ENCODE measurements around the gene MX1.

MX1 gene

GRCh38 chr21:41406340-41406739 is 19.7 kb upstream of the MX1 start (continued):
- TF ChIP-seq, protein P1, sequence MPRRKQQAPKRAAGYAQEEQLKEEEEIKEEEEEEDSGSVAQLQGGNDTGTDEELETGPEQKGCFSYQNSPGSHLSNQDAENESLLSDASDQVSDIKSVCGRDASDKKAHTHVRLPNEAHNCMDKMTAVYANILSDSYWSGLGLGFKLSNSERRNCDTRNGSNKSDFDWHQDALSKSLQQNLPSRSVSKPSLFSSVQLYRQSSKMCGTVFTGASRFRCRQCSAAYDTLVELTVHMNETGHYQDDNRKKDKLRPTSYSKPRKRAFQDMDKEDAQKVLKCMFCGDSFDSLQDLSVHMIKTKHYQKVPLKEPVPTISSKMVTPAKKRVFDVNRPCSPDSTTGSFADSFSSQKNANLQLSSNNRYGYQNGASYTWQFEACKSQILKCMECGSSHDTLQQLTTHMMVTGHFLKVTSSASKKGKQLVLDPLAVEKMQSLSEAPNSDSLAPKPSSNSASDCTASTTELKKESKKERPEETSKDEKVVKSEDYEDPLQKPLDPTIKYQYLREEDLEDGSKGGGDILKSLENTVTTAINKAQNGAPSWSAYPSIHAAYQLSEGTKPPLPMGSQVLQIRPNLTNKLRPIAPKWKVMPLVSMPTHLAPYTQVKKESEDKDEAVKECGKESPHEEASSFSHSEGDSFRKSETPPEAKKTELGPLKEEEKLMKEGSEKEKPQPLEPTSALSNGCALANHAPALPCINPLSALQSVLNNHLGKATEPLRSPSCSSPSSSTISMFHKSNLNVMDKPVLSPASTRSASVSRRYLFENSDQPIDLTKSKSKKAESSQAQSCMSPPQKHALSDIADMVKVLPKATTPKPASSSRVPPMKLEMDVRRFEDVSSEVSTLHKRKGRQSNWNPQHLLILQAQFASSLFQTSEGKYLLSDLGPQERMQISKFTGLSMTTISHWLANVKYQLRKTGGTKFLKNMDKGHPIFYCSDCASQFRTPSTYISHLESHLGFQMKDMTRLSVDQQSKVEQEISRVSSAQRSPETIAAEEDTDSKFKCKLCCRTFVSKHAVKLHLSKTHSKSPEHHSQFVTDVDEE (CRISPR knock-in tag; IDR thresholded peaks at IDR 0.05) = no peak
- no peak for TF ChIP-seq OSR1 (CRISPR knock-in tag; IDR thresholded peaks at IDR 0.05)
- TF ChIP-seq ZFP30 (CRISPR knock-in tag; IDR thresholded peaks at IDR 0.05) = no peak
- no peak for TF ChIP-seq TOX (CRISPR knock-in tag; IDR thresholded peaks at IDR 0.05; ENCODE audit: borderline replicate concordance)
- TF ChIP-seq BACH2 (CRISPR knock-in tag; IDR thresholded peaks at IDR 0.05; ENCODE audit: borderline replicate concordance) = no peak
- TF ChIP-seq ZNF565 (CRISPR knock-in tag; conservative IDR thresholded peaks at IDR 0.05; ENCODE audit: low read depth) = no peak
- no peak for TF ChIP-seq TCF4 (CRISPR knock-in tag; IDR thresholded peaks at IDR 0.05; ENCODE audit: borderline replicate concordance)
- no peak for TF ChIP-seq ZNF8 (CRISPR knock-in tag; IDR thresholded peaks at IDR 0.05)

- ATAC-seq = no peak
- TF ChIP-seq CREB5 (CRISPR knock-in tag; IDR thresholded peaks at IDR 0.05; ENCODE audit: low read depth) (no peak), ZNF565 (CRISPR knock-in tag; conservative IDR thresholded peaks at IDR 0.05; ENCODE audit: low read depth) (no peak), ESRRG (CRISPR knock-in tag; IDR thresholded peaks at IDR 0.05) (no peak), SNAI2 (CRISPR knock-in tag; IDR thresholded peaks at IDR 0.05) (no peak), CSDC2 (CRISPR knock-in tag; IDR thresholded peaks at IDR 0.05) (no peak), ARNTL (CRISPR knock-in tag; IDR thresholded peaks at IDR 0.05; ENCODE audit: borderline replicate concordance, low read depth) (no peak), GLIS3 (CRISPR knock-in tag; IDR thresholded peaks at IDR 0.05) (no peak), ISL1 (CRISPR knock-in tag; IDR thresholded peaks at IDR 0.05) (no peak), OSR1 (CRISPR knock-in tag; IDR thresholded peaks at IDR 0.05) (no peak), ZNF8 (CRISPR knock-in tag; IDR thresholded peaks at IDR 0.05) (no peak), ZFP3 (CRISPR knock-in tag; IDR thresholded peaks at IDR 0.05) (no peak), TCF4 (CRISPR knock-in tag; IDR thresholded peaks at IDR 0.05; ENCODE audit: borderline replicate concordance) (no peak), ZNF70 (CRISPR knock-in tag; IDR thresholded peaks at IDR 0.05) (no peak)
- TF ChIP-seq, protein P2, sequence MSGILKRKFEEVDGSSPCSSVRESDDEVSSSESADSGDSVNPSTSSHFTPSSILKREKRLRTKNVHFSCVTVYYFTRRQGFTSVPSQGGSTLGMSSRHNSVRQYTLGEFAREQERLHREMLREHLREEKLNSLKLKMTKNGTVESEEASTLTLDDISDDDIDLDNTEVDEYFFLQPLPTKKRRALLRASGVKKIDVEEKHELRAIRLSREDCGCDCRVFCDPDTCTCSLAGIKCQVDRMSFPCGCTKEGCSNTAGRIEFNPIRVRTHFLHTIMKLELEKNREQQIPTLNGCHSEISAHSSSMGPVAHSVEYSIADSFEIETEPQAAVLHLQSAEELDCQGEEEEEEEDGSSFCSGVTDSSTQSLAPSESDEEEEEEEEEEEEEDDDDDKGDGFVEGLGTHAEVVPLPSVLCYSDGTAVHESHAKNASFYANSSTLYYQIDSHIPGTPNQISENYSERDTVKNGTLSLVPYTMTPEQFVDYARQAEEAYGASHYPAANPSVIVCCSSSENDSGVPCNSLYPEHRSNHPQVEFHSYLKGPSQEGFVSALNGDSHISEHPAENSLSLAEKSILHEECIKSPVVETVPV (CRISPR knock-in tag; IDR thresholded peaks at IDR 0.05) = no peak
- TF ChIP-seq, protein P1 (CRISPR knock-in tag; IDR thresholded peaks at IDR 0.05) = no peak
These were observed 18.2 kb upstream of the MX1 start for GRCh38 chr21:41407541-41408460.

GRCh38 chr21:41410361-41410760 is 15.7 kb upstream of the MX1 start:
- no peak for ATAC-seq

More at GRCh38 chr21:41410361-41410760, 15.7 kb upstream of the MX1 start:
- TF ChIP-seq ARNTL (CRISPR knock-in tag; IDR thresholded peaks at IDR 0.05; ENCODE audit: borderline replicate concordance, low read depth) (no peak), PATZ1 (CRISPR knock-in tag; IDR thresholded peaks at IDR 0.05; ENCODE audit: borderline replicate concordance) (no peak), ZNF70 (CRISPR knock-in tag; IDR thresholded peaks at IDR 0.05) (no peak), TCF4 (CRISPR knock-in tag; IDR thresholded peaks at IDR 0.05; ENCODE audit: borderline replicate concordance) (no peak)

All from SK-N-SH treated with all-trans-retinoic acid at 6 μM for 48 hours (cell line).